Astrocyte (in vitro differentiated cells and primary cell): ENCODE results near the gene PLEKHS1. TPM values are rescaled to one million over a fixed set of nuclear protein-coding genes. Genes with fewer than 3 reads are reported as not detected.

Experiments
- DNase-seq: peaks from one replicate; pipeline ENCODE4 v3.0.0-alpha.2; 2010; ENCODE audit warnings: low read depth
- FAIRE-seq: peaks from 2 replicates; lab custom pipeline; 2011; peaks lifted over from hg19 to GRCh38; lab: Jason Lieb, UNC
- H2AFZ ChIP-seq: 2 replicates; pipeline ENCODE4 v1.6.0; 2012; ENCODE audit warnings: low read depth, low read length, inconsistent platforms
- H3K27ac ChIP-seq: 2 replicates; pipeline ENCODE4 v1.5.1; 2011; ENCODE audit warnings: low read depth, low read length, inconsistent platforms
- H3K27me3 ChIP-seq: 2 replicates; pipeline ENCODE4 v1.6.0; 2011; ENCODE audit warnings: low read length, inconsistent platforms; ENCODE audit not compliant: insufficient read depth
- H3K36me3 ChIP-seq: 2 replicates; pipeline ENCODE4 v1.5.1; 2011; ENCODE audit warnings: low read length, inconsistent platforms; ENCODE audit not compliant: insufficient read depth
- H3K4me1 ChIP-seq: 2 replicates; pipeline ENCODE4 v1.5.1; 2011; ENCODE audit warnings: low read length, inconsistent platforms; ENCODE audit not compliant: insufficient read depth
- H3K4me2 ChIP-seq: 2 replicates; pipeline ENCODE4 v1.6.0; 2012; ENCODE audit warnings: low read length, inconsistent platforms
- H3K4me3 ChIP-seq: 2 replicates; pipeline ENCODE4 v1.5.1; 2011; ENCODE audit warnings: low read depth, mild to moderate bottlenecking, low read length, inconsistent platforms; ENCODE audit not compliant: insufficient read depth
- H3K79me2 ChIP-seq: 2 replicates; pipeline ENCODE4 v1.6.0; 2012; ENCODE audit warnings: mild to moderate bottlenecking, low read length, inconsistent platforms; ENCODE audit not compliant: insufficient read depth
- H3K9ac ChIP-seq: 2 replicates; pipeline ENCODE4 v1.6.0; 2012; ENCODE audit warnings: mild to moderate bottlenecking, low read length, inconsistent platforms
- H3K9me3 ChIP-seq: 2 replicates; pipeline ENCODE4 v1.5.1; 2012; ENCODE audit warnings: low read depth, mild to moderate bottlenecking, low read length, inconsistent platforms; ENCODE audit not compliant: insufficient read depth
- H4K20me1 ChIP-seq: 2 replicates; pipeline ENCODE4 v1.6.0; 2012; ENCODE audit warnings: low read length, inconsistent platforms; ENCODE audit not compliant: insufficient read depth
- H3K27ac Mint-ChIP-seq: one replicate; pipeline ENCODE4 v1.8.0; 2021; ENCODE audit warnings: mild to moderate bottlenecking, mixed read lengths; ENCODE audit not compliant: unreplicated experiment
- H3K27me3 Mint-ChIP-seq: one replicate; pipeline ENCODE4 v1.8.0; 2021; ENCODE audit warnings: low read depth, mixed read lengths; ENCODE audit not compliant: unreplicated experiment
- H3K36me3 Mint-ChIP-seq: one replicate; pipeline ENCODE4 v1.8.0; 2021; ENCODE audit warnings: low read depth, mixed read lengths; ENCODE audit not compliant: unreplicated experiment
- H3K4me1 Mint-ChIP-seq: one replicate; pipeline ENCODE4 v1.8.0; 2021; ENCODE audit warnings: low read depth, mixed read lengths; ENCODE audit not compliant: unreplicated experiment
- H3K4me3 Mint-ChIP-seq: one replicate; pipeline ENCODE4 v1.8.0; 2021; ENCODE audit warnings: mild to moderate bottlenecking, moderate library complexity, mixed read lengths; ENCODE audit not compliant: unreplicated experiment
- H3K9me3 Mint-ChIP-seq: one replicate; pipeline ENCODE4 v1.8.0; 2021; ENCODE audit warnings: mild to moderate bottlenecking, mixed read lengths; ENCODE audit not compliant: unreplicated experiment
- EZH2 ChIP-seq: IDR thresholded peaks from 2 replicates; pipeline ENCODE4 v1.6.1; 2012; ENCODE audit warnings: mild to moderate bottlenecking, low read length, inconsistent platforms; ENCODE audit not compliant: insufficient read depth
- total RNA-seq: library from RNA; stranded (reverse); gene quantifications from 2 replicates; pipeline ENCODE4 v1.2.1, GENCODE V29; 2021
- TF ChIP-seq, protein P1 (sequence below): IDR thresholded peaks from 2 replicates; pipeline ENCODE4 v1.5.1; 2011; ENCODE audit warnings: low read depth, mild to moderate bottlenecking, inconsistent platforms, low read length, moderate library complexity; ENCODE audit not compliant: insufficient read depth

PLEKHS1 gene
- total RNA-seq, 1 donor from 2014 or later: not detected

DNA sequence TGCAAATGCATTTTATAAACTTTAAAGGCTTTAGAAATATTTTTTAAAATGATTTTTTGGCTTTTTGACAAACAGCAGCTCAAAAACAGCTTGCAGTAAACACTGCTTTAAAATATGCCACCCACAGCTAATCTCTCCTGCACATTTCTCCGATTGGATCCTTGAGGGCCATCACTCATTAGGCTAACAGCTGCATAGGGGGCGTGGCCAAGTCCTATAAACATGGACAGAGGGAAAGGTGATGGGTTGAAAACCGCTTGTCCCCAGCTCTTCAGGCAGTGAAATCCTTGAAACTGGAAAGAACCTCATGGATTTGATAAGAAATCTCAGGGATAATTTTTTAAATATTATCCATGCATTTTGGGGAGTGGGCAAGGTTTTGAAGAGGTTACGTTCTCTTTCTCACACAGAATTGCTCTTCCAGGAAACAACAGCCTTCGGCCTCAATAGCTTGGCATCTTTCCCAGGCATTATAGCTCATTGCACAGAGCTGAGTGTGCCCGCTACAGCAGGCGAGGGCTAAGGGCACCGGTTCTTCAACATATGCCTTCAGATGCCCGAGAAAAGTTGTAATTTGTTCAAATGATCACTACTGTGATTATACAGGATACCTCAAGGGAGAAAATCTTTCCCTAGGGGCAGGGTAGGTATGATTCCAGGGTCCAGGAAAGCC is 1.7 kb downstream of the PLEKHS1 start:
- H3K9me3 ChIP-seq: no peaks in the 10 kb centered on the region
- no peaks in the 10 kb centered on the region for H3K4me1 ChIP-seq
- Mint-ChIP-seq H3K27me3 (peaks cover 10% of the 10 kb centered on the region), H3K4me1 (peaks cover 8% of the 10 kb centered on the region), H3K9me3 (peaks cover 2% of the 10 kb centered on the region), H3K36me3 (no peaks in the 10 kb centered on the region), H3K27ac (no peak overlapping the region), H3K4me3 (no peak overlapping the region)
- FAIRE-seq (no peak), DNase-seq (no peak)
- no peak overlapping the region for H2AFZ ChIP-seq
- no peaks in the 10 kb centered on the region for H3K27me3 ChIP-seq
- H4K20me1 ChIP-seq: no peaks in the 10 kb centered on the region
- TF ChIP-seq, protein P1, sequence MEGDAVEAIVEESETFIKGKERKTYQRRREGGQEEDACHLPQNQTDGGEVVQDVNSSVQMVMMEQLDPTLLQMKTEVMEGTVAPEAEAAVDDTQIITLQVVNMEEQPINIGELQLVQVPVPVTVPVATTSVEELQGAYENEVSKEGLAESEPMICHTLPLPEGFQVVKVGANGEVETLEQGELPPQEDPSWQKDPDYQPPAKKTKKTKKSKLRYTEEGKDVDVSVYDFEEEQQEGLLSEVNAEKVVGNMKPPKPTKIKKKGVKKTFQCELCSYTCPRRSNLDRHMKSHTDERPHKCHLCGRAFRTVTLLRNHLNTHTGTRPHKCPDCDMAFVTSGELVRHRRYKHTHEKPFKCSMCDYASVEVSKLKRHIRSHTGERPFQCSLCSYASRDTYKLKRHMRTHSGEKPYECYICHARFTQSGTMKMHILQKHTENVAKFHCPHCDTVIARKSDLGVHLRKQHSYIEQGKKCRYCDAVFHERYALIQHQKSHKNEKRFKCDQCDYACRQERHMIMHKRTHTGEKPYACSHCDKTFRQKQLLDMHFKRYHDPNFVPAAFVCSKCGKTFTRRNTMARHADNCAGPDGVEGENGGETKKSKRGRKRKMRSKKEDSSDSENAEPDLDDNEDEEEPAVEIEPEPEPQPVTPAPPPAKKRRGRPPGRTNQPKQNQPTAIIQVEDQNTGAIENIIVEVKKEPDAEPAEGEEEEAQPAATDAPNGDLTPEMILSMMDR: no peak
- no peaks in the 10 kb centered on the region for H3K79me2 ChIP-seq
- H3K4me3 ChIP-seq: no peak overlapping the region
- no peak overlapping the region for H3K9ac ChIP-seq
- H3K4me2 ChIP-seq: no peak overlapping the region
- no peak overlapping the region for H3K27ac ChIP-seq
- H3K36me3 ChIP-seq: no peaks in the 10 kb centered on the region

DNA sequence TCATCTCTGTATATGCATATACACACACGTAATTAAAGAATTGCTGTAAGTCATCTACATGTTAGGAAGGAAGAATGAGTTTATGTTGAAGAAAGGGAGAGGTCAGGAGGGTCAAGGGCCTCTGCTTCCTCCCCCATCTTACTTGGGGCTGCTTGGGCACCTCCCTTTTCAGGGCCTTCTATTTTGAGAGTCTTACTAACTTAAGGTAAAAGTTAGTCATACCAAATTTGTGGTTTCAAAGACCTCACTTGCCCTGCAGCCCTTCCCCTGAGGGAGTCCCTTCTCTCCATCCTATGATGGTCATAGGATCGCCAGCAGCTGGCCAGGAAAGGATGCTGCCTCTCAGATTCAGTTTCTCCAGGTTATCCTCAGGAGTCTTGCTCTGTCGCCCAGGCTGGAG is 2.6 kb downstream of the PLEKHS1 start:
- no peak overlapping the region for H3K4me3 Mint-ChIP-seq
- DNase-seq (no peak), FAIRE-seq (no peak)
- H4K20me1 ChIP-seq: no peaks in the 10 kb centered on the region
- peaks cover 8% of the 10 kb centered on the region for H3K4me1 Mint-ChIP-seq
- H3K4me2 ChIP-seq: no peak overlapping the region
- peaks cover 2% of the 10 kb centered on the region for H3K9me3 Mint-ChIP-seq
- no peaks in the 10 kb centered on the region for H3K9me3 ChIP-seq
- H3K27ac ChIP-seq: no peak overlapping the region
- no peaks in the 10 kb centered on the region for H3K36me3 ChIP-seq
- H3K27me3 ChIP-seq: no peaks in the 10 kb centered on the region
- no peak overlapping the region for H2AFZ ChIP-seq
- H3K79me2 ChIP-seq: no peaks in the 10 kb centered on the region
- H3K36me3 Mint-ChIP-seq: no peaks in the 10 kb centered on the region
- no peak overlapping the region for H3K27ac Mint-ChIP-seq
- H3K4me3 ChIP-seq: no peak overlapping the region
- no peaks in the 10 kb centered on the region for H3K4me1 ChIP-seq
- peaks cover 13% of the 10 kb centered on the region for H3K27me3 Mint-ChIP-seq
- no peak for TF ChIP-seq EZH2
- TF ChIP-seq, protein P1: no peak
- no peak overlapping the region for H3K9ac ChIP-seq

DNA sequence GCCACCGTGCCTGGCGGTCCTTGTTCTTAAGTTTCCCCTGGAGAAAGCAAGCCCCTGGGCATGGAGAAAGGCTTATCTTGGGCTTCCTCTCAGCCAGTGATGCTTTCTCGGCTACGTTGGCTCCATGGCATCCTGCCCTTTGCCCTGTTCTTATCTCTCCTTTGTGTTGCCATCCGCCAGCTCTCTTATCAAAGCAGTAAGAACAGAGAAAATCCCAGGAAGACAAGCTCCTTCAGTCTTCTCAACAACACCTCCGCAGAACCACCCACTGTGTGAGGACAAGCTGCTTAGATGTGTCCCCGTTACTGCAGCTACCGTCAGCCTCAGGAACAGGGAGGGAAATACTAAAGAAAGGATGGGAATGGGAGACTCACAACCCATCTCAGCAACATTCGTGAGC is 3.3 kb downstream of the PLEKHS1 start:
- H3K36me3 ChIP-seq: no peaks in the 10 kb centered on the region
- H3K27me3 ChIP-seq: no peaks in the 10 kb centered on the region
- H3K4me1 ChIP-seq: no peaks in the 10 kb centered on the region
- H2AFZ ChIP-seq: no peak overlapping the region
- H3K9me3 Mint-ChIP-seq: peaks cover 2% of the 10 kb centered on the region
- no peaks in the 10 kb centered on the region for H4K20me1 ChIP-seq
- H3K27me3 Mint-ChIP-seq: peaks cover 13% of the 10 kb centered on the region
- H3K9me3 ChIP-seq: no peaks in the 10 kb centered on the region
- H3K79me2 ChIP-seq: no peaks in the 10 kb centered on the region
- H3K36me3 Mint-ChIP-seq: no peaks in the 10 kb centered on the region
- H3K27ac ChIP-seq: no peak overlapping the region
- H3K9ac ChIP-seq: no peak overlapping the region
- DNase-seq (no peak), FAIRE-seq (no peak)
- no peak overlapping the region for H3K4me2 ChIP-seq
- H3K27ac Mint-ChIP-seq: no peak overlapping the region
- no peak overlapping the region for H3K4me3 ChIP-seq
- peaks cover 8% of the 10 kb centered on the region for H3K4me1 Mint-ChIP-seq
- TF ChIP-seq EZH2: no peak
- TF ChIP-seq, protein P1: no peak
- no peak overlapping the region for H3K4me3 Mint-ChIP-seq
